ENCODE results near the gene RUSC1.

GRCh38 chr1:155272466-155273342 is 48.0 kb upstream of the RUSC1 start:
- TF ChIP-seq EZH2phosphoT487 (IDR thresholded peaks at IDR 0.05; ENCODE audit: insufficient read depth, low read depth) (no peak), EZH2 (IDR thresholded peaks at IDR 0.05; ENCODE audit: insufficient read depth, poor library complexity, severe bottlenecking) (no peak)
